GM19463 (cell line): ENCODE results near the gene PADI4.

Experiments
- ATAC-seq: cut with Tn5 transposase; IDR thresholded peaks from one replicate; pipeline ENCODE4 v1.9.1; 2021; ENCODE audit warnings: mild to moderate bottlenecking, moderate library complexity; ENCODE audit not compliant: unreplicated experiment

PADI4 gene

DNA sequence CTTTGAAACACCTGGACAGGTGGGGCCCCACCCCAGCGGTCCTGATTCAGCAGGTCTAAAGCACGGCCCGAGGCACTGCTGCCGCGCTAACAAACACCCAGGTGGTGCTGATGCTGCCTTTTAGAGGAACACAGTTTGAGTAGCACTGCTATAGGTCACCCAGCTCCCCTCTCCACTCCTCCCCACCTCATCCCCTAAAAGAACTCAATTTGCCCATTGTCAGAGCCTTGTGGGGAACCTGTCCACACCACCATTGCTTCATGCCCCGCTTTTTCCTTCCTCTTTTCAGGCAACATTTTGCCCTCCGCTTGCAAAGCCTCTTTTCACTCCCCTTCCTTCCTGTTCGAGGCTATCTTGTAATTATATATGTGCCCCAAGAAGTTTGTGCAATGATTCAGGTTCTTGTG, 26.2 kb upstream of the PADI4 start:
- ATAC-seq = no peak

DNA sequence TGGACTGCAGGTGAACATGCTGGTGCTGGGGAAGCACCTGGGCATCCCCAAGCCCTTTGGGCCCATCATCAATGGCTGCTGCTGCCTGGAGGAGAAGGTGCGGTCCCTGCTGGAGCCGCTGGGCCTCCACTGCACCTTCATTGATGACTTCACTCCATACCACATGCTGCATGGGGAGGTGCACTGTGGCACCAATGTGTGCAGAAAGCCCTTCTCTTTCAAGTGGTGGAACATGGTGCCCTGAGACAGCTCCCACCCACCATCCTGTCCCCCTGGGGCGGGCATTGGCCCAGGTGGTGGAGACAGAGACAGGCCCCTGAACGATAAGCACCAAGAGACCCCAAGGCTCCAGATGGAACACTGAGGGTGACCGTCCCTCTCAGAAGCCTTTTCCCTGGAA, 25.2 kb upstream of the PADI4 start:
- no peak for ATAC-seq

DNA sequence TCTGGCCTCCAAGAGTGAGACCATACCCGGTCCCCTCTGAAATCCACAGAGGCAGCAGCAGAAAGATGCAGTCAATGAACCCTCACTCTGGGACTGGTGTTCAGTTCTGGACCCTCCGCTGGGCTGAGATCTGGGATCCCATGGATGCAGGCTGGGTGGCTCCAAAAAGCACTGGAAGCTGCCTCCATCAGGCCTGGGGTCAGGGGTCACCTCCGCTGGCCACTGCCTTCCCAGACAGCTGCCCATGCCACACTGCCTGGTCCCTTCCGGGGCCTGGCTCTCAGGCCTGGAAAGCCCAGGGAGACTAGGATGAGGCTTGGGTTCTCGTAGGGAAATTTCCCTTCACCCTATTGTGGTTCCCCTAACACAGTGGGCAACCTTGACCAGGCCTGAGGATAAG, 21.4 kb upstream of the PADI4 start:
- ATAC-seq = no peak

DNA sequence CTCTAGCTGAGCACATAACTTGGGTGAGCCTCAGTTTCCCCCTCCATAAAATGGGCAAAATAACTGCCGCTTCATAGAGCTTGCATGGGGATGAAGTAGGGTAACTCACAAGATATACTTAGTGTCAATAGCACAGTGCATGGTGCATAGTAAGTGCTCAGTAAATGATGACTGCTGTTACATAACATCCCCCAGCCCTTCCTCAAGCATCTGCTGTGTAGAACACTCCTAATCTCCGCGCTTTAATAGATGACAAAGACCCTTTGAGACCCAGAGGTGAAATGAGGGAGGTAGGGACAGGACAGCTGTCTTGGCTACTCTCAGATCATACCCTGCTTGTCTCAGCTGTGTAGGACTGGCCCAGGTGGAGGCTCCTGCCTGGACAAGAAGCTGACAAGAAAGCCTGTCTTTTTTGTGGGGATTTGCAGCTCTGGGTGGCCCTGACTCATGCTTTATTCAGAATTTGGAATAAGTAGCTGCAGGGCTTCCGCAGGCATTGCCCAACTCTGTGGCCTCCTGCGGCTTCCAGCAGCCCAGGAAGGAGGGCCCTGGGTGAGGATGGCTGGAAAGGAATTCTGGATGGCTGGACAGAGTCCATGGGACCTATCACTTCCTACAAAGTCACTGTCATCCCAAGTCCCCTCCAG, 20.7 kb upstream of the PADI4 start:
- no peak for ATAC-seq

DNA sequence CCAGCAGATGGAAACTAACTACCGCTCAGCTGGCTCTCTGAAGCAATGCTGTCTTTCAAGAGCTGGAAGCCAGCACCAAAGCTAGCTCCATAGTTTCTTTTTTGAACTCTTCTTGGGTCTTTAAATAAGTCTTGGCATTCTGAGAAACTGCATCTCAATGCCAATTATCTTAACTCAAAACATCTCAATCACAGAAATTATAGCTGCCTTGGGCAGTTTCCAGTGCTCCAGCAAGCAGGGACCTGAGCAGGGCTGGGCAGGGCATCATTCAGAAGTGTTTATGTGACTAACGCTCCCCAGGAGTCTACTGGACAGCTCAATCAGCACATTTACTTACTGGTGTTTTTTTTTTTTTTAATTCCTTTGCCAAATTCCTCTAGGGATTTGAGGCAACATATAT, 18.3 kb upstream of the PADI4 start:
- no peak for ATAC-seq

DNA sequence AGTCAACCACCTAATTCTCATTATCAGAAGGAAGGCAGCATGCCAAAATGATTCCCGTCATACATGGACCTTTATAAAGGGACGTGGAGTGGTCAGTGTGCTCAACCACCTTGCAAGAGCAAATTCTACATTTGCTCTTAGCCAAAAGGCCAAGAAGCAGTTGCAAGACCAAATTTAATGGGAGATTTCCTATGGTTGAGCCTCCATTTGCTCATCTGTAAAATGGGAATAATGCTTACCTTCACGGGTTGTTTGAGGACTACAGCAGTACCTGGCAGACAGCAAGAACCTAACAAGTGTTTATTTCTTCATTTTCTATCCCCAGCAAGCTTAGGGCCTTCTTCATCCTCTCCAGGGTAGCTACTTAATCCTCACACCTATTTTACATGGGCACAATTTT, 17.4 kb upstream of the PADI4 start:
- no peak for ATAC-seq

DNA sequence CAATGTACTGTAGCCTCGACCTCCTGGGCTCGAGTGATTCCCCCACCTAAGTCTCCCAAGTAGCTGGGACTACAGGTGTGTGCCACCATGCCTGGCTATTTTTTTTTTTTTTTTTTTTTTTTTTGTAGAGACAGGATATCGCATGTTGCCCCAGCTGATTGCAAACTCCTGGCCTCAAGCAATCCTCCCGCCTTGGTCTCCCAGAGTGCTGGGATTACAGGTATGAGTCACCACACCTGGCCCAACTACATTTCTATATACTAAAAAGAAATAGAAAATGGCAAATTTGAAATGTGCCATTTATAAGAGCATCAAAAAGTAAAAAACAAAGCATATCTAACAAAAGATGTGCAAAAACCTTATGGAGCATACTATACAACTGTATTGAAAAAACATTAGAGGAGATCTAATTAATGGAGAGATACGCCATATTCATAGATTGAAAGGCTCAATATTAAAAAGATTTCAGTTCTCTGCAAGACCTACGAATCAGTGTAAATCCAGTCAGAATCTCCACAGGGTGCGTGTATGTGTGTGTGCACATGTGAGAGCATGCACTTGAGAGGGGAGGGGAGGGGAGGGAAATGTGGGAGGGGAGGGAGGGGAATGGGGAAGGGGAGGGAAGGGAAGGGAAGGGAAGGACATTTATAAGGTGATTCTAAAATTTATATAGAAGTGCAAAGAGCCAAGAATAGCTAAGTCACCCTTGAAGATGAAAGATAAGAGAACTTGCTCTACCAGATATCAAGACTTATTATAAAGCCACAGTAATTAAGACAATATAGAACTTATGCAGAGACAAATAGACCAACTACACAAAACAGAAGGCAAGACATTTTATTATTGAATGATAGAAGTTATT, 15.5 kb upstream of the PADI4 start:
- ATAC-seq = no peak

DNA sequence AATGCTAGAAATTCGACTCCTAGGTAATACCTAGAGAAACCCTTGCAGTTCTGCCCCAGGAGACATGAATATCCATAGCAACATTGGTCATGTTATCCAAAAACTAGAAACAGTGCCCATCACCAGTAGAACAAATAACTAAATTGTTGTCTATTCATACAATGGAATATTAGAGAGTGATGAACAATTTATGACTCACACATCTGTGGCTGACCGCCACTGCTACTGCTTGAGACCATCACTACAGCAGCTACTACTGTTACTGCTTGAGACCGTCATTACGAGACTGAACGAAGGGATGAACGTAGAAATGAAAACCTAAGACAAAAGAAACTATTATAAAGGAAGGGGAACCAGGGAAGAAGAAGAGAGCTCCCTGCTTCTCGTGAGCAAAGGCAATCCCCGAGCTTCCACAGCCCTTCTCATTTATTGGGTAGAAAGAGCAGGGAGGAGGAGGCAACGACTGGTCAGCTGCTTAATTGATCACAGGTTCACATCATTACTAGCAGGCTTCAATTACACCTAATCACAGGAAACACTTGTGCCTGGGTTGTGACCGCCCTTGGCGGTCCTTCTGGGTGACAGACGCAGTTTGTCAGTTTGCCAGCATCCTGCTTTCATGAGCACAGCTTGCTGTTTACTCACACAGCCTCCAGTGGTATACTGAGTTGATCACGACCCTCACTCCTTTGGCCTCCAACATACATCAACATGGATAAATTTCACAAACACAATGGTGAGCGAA, 14.1 kb upstream of the PADI4 start:
- no peak for ATAC-seq

DNA sequence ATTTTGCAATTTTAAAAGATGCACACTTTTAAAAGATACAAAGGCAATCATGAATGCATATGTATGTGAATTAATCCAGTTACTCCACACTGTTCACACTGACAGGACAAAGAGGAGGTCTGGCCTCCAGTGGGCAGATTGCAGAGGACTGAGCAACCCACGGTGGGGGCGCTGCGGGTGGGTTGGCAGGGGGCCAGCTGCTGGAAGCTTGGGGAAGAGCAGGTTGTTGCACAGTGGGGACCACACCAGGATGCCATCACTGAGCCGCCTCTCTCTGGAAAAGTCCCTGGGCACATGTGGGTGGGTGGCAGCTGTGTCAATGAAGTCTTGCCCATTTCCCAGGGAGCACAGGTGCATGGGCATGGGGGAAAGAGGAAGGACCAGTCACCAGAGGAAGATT, 12.7 kb upstream of the PADI4 start:
- ATAC-seq = no peak

DNA sequence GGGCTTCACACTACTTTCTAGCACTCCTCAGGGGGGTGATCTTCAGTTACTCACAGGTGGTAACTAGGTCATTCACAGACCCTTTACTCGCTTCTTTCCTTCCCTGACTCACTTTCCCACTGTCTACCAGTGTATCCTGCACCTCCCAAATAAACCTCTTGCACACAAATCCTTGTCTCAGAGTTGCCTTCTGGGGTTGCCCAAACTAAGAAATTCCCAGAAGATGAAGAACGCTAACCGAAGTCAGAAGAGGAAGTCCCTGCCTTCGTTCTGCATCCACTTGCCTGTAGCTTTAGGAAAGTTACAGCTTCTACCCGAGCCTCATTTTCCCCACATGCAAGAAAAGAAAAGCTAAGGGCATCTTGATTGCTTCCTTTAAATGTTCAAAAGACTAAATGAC, 11.9 kb upstream of the PADI4 start:
- no peak for ATAC-seq

DNA sequence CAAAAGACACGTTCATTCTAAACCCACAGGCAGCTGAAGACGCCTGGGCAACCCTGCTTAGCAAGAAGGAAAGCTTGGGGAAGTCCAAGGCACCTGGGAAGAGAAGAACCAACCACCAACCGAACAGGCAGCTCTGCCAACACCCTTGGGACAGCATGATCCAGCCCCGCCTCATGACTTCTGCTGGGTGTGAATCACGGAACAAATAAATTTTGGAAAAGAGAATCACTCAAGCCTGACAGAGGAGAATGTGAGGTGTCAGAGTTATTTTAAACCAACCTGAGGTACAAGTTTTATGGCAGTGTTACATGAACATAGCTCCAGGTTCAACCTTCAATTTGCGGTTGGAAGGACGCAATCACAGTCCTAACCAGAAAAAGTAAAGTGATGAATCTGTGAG, 10.0 kb upstream of the PADI4 start:
- ATAC-seq = no peak

DNA sequence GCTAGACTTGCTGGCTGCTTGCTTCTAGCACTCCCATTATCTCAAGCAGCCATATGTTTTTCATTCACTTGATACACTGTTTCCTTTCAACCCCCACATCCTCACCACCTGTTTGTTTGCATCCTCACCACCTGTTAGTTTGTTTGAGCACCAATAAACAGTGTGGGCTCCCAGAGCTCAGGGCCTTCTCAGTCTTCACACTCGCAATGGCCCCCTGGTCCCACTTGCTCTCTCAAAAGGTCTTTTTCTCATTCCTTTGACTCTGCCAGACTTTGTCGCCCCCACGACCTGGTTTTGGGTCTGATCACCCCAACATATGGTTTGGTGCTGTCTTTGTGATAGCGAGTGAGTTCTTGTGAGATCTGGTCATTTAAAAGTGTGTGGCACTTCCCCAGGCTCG, 6.2 kb upstream of the PADI4 start:
- no peak for ATAC-seq

DNA sequence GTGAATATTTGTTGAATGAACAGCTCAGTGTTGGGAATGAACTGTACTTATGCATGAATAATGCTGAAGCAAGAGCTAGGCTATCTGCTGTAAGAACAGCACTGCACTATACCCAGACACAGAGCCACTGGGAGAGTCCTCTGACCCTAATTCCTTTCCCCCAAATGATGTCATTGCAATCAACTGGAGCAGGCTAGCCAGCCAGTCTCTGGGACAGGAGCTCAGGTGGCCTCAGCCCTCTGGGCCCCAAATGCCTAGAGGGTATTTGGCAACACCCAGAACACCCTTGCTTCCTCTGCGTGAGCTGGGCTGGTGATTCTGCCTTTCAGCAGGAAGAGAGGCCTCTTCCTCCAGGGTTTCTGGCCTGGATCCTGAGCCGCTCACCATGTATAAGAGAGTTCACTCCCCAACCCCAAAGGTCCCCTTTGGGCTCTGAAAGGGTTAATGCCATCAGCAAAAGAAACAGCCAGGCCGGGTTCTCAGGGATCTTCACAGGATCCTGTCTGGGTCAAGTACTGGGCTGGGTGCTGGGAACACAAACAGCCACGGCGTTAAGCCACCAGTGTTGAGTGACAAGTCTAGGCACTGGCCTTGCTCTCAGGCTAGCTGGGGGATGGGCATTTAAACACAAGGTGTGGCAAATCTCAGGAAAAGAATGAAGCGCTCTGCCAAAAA, 3.7 kb upstream of the PADI4 start:
- no peak for ATAC-seq

DNA sequence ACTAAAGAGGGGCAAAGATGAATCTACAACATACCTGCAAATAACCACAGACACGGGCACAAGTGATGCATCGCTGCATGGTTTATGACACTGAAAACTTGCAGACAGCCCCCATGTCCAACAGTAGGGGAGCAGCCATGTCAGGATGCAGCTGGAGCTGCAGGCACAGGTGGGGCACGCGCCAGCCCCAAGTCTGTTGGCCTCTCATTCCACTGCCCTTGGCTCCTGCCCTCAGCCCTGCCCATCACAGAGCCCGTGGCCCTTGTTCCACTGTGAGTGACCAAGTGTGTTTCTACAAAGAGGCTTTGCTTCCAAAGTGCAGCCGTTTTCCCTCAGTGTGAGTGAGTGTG, 3.2 kb upstream of the PADI4 start:
- no peak for ATAC-seq

DNA sequence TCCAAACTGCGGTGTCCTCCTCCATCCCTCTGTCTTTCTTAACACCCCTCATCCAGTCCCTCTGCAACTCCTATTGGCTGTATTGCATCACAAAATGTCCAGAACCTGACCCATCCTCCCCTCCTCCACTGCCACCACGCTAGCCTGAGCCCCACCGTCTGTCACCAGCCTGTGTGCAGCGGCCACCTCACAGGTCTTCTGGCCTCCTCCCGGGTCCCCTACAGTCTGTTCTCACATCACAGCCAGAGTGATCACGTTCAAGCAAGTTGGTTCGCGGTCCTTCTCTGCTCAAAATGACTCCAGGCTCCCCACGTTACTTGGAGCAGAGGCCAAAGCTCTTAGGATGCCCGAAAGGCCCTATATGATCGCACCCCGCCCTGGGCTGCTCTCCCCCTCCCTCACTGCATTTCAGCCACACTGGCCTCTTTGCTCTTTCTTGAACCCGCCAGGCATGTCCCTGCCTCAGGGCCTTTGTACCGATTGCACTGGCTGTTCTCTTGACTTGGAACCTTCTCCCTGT, 2.4 kb upstream of the PADI4 start:
- no peak for ATAC-seq

DNA sequence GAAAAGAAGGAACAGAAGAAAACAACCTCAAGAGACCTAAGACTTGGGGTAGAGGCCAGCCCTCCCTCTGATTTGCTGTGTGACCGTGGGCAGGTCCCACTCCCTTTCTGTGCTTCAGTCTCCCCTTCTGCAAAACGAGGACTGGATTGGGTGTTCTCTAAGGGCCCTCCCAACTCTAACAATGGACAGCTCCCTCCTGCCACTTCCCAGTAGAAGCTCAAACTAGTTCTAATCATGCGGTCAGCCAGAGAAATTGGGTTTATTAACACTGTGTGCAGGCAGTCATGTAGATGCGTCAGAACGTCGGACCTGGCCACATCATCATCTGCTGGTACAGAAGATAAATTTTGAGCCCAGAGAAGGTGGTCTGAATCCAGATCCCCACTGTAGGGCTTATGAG, 1.6 kb upstream of the PADI4 start:
- ATAC-seq = no peak

DNA sequence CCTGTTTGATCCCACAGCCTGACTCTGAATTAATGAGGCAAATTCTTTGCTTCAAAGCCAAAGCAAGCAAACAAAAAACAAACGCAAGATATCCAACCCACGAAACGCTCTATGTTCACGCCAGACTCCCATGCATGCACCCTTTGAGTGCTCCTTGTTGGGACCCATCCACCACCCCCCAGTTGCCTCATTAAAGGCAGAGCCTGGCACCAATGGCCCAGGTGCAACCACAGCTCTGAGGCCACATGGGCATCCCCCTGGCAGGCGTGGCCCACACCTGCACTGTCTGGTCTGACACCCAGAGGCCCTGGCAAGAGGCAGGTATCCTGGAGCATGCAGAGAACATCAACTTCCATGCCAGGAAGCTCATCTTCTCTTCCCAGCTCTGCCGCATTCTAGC, 1.1 kb upstream of the PADI4 start:
- ATAC-seq = no peak

DNA sequence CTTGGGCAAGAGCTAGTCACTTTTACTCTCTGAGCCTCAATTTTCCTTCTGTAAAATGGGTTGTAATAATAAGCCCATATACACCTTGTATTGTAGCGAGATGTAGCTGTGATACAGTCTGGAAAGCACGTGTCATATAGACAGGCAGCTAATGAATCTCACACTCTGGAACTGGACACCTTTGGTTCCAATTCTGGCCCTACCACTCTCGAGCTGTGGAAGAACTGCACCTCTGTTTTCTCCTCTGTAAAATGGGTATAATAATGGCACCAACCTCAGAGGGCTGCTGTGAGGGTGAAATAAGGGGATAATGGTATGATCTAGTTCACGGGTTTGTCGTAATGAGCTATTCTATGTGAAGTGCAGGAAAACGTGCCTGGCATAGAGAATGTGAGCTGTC, 668 bp upstream of the PADI4 start:
- ATAC-seq = no peak

DNA sequence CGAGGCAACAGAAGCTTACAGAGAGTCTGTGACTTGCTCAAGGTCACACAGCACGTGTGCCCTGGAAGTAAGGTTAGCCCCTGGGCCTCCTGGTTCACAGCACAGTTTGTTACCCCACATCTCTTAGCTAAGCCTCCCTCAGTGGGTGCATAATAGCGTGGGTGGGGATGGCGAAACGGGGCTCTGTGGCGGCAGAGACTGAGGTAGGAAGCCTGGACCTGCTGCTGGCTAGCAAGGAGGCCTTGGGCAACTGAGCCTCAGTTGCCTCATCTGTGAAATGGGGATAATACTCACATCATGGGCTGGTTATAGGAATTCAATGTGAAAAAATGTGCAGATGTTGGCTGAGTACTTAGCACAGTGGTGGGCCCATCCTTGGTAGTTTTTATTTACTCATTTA, 596 bp downstream of the PADI4 start:
- no peak for ATAC-seq

DNA sequence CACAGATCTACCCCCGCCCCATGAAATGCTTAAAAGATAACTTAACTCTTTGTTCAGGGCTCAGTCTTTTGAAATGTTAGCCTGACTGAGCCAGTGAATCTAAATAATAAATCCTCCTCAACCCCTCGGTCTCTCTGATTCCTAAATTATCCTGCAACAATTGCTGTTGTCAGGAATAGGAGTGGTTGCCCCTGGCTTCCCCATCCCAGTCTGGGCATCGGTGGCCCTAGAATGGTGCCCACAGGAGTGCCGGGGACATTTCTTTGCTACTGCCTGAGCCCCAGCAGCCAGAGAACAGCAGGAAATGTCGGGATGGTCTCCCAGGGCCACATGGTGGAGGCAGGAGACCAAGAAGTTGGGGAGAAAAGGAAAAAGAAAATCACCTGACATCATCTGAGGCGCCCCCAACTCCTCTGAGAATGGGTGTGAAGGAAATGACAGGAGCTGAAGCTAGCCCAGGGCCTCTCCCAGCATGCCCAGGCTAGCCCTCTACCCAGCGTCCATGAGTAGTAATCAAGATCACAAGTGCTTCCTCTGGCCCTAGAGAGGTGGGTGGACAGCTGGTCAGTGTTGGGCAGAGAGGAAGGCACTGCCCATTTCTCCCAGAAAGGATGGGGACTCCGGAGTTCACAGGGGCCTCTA, 1.6 kb downstream of the PADI4 start:
- no peak for ATAC-seq
